ENCODE results near the gene MAGEH1. TPM values are rescaled to one million over a fixed set of nuclear protein-coding genes. Genes with fewer than 3 reads are reported as not detected.
A peak's percentile ranks its signal among the peaks of the same experiment; 100 is the strongest.
"Not testable (repeated sequence)": the region's sequence is repeated elsewhere in the genome, so short reads cannot be mapped to it uniquely, and the experiment has no call there.

The MAGEH1 gene
- total RNA-seq, 1 donor from 2014 or later, result 23.5 TPM

- Histone ChIP-seq H3K4me3 (no peak overlapping the region), H3K9me3 (ENCODE audit: low read depth) (no peaks in the 10 kb centered on the region), H3K36me3 (no peaks in the 10 kb centered on the region), H4K20me1 (ENCODE audit: low read depth) (no peaks in the 10 kb centered on the region), H3K79me2 (ENCODE audit: low read depth) (peaks cover 11% of the 10 kb centered on the region), H3K4me2 (no peak overlapping the region), H2AFZ (replicated peaks) (no peak overlapping the region), H3K9ac (no peak overlapping the region), H3K27ac (no peak overlapping the region), H3K4me1 (no peaks in the 10 kb centered on the region), H3F3A (ENCODE audit: low read depth) (no peaks in the 10 kb centered on the region), H3K27me3 (no peaks in the 10 kb centered on the region)
- peaks cover 6% of the 10 kb centered on the region for H3K4me1 Mint-ChIP-seq
- peaks cover 2% of the 10 kb centered on the region for H3K27me3 Mint-ChIP-seq (ENCODE audit: insufficient read depth, low read depth)
- H3K36me3 Mint-ChIP-seq, result no peaks in the 10 kb centered on the region
- no peak overlapping the region for H3K27ac Mint-ChIP-seq
- peak overlapping the region; percentile 96 for H3K4me3 Mint-ChIP-seq
- TF ChIP-seq EZH2 (IDR thresholded peaks at IDR 0.05), result no peak
- no peak for TF ChIP-seq CTCF (IDR thresholded peaks at IDR 0.05)
- TF ChIP-seq EZH2phosphoT487 (IDR thresholded peaks at IDR 0.05), result no peak
- H3K9me3 Mint-ChIP-seq, result no peaks in the 10 kb centered on the region
- no peak for DNase-seq (ENCODE audit: low spot score)
Observed at GRCh38 chrX:55451141-55451540, 786 bp upstream of the MAGEH1 start.

GRCh38 chrX:55451626-55451989 is 319 bp upstream of the MAGEH1 start:
- H3K27ac ChIP-seq, result no peak overlapping the region
- H3K4me3 Mint-ChIP-seq, result peak overlapping the region; percentile 96

GRCh38 chrX:55452833-55453124 is 852 bp downstream of the MAGEH1 start:
- Histone ChIP-seq H2AFZ (replicated peaks) (peak overlapping the region; percentile 21), H3K4me3 (peak overlapping the region; percentile 73), H3K79me2 (ENCODE audit: low read depth) (peaks cover 11% of the 10 kb centered on the region), H3K9ac (peak overlapping the region; percentile 48), H3F3A (ENCODE audit: low read depth) (no peaks in the 10 kb centered on the region), H3K36me3 (no peaks in the 10 kb centered on the region), H3K9me3 (ENCODE audit: low read depth) (no peaks in the 10 kb centered on the region), H3K4me1 (no peaks in the 10 kb centered on the region), H3K27me3 (no peaks in the 10 kb centered on the region), H3K4me2 (peak overlapping the region; percentile 82), H4K20me1 (ENCODE audit: low read depth) (no peaks in the 10 kb centered on the region), H3K27ac (no peak overlapping the region)
- TF ChIP-seq CTCF (IDR thresholded peaks at IDR 0.05), result no peak
- TF ChIP-seq EZH2phosphoT487 (IDR thresholded peaks at IDR 0.05), result no peak
- TF ChIP-seq EZH2 (IDR thresholded peaks at IDR 0.05), result no peak
- no peaks in the 10 kb centered on the region for H3K9me3 Mint-ChIP-seq
- peak overlapping the region; percentile 96 for H3K4me3 Mint-ChIP-seq
- H3K27ac Mint-ChIP-seq, result peak overlapping the region; percentile 72
- no peaks in the 10 kb centered on the region for H3K36me3 Mint-ChIP-seq
- H3K4me1 Mint-ChIP-seq, result peaks cover 6% of the 10 kb centered on the region
- DNase-seq (ENCODE audit: low spot score), result no peak
- H3K27me3 Mint-ChIP-seq (ENCODE audit: insufficient read depth, low read depth), result peaks cover 2% of the 10 kb centered on the region

More at GRCh38 chrX:55451626-55451989, 319 bp upstream of the MAGEH1 start:
- no peak for TF ChIP-seq CTCF (IDR thresholded peaks at IDR 0.05)
- no peak for TF ChIP-seq EZH2phosphoT487 (IDR thresholded peaks at IDR 0.05)
- TF ChIP-seq EZH2 (IDR thresholded peaks at IDR 0.05), result no peak
- H2AFZ ChIP-seq (replicated peaks), result no peak overlapping the region
- DNase-seq (ENCODE audit: low spot score), result no peak
- H4K20me1 ChIP-seq (ENCODE audit: low read depth), result no peaks in the 10 kb centered on the region
- peaks cover 2% of the 10 kb centered on the region for H3K27me3 Mint-ChIP-seq (ENCODE audit: insufficient read depth, low read depth)
- no peak overlapping the region for H3K9ac ChIP-seq
- no peaks in the 10 kb centered on the region for H3K36me3 Mint-ChIP-seq
- peak overlapping the region; percentile 82 for H3K4me2 ChIP-seq
- H3K9me3 Mint-ChIP-seq, result no peaks in the 10 kb centered on the region
- no peaks in the 10 kb centered on the region for H3K9me3 ChIP-seq (ENCODE audit: low read depth)
- H3F3A ChIP-seq (ENCODE audit: low read depth), result no peaks in the 10 kb centered on the region
- H3K27me3 ChIP-seq, result no peaks in the 10 kb centered on the region
- H3K4me1 ChIP-seq, result no peaks in the 10 kb centered on the region
- H3K36me3 ChIP-seq, result no peaks in the 10 kb centered on the region
- H3K27ac Mint-ChIP-seq, result peak overlapping the region; percentile 53
- peaks cover 6% of the 10 kb centered on the region for H3K4me1 Mint-ChIP-seq
- H3K79me2 ChIP-seq (ENCODE audit: low read depth), result peaks cover 11% of the 10 kb centered on the region
- H3K4me3 ChIP-seq, result peak overlapping the region; percentile 73

- not testable (repeated sequence) for H2AFZ ChIP-seq (replicated peaks); H3K9me3 Mint-ChIP-seq; H4K20me1 ChIP-seq (ENCODE audit: low read depth); H3K27me3 Mint-ChIP-seq (ENCODE audit: insufficient read depth, low read depth); H3F3A ChIP-seq (ENCODE audit: low read depth); H3K9me3 ChIP-seq (ENCODE audit: low read depth); H3K9ac ChIP-seq; H3K36me3 Mint-ChIP-seq; H3K4me3 Mint-ChIP-seq; DNase-seq (ENCODE audit: low spot score); H3K27ac ChIP-seq; H3K4me3 ChIP-seq; H3K4me2 ChIP-seq; H3K36me3 ChIP-seq; H3K27ac Mint-ChIP-seq; H3K4me1 ChIP-seq; H3K27me3 ChIP-seq; H3K4me1 Mint-ChIP-seq
- H3K79me2 ChIP-seq (ENCODE audit: low read depth), result peaks cover 11% of the 10 kb centered on the region
Observed at GRCh38 chrX:55455708-55456107, 3.8 kb downstream of the MAGEH1 start.

- H3K27me3 Mint-ChIP-seq (ENCODE audit: insufficient read depth, low read depth); DNase-seq (ENCODE audit: low spot score); H2AFZ ChIP-seq (replicated peaks); H3K36me3 Mint-ChIP-seq; H3K27ac ChIP-seq; H3K79me2 ChIP-seq (ENCODE audit: low read depth); H3K4me3 ChIP-seq; H3K4me3 Mint-ChIP-seq; H4K20me1 ChIP-seq (ENCODE audit: low read depth); H3F3A ChIP-seq (ENCODE audit: low read depth); H3K4me1 Mint-ChIP-seq; H3K4me1 ChIP-seq; H3K9me3 ChIP-seq (ENCODE audit: low read depth); H3K9me3 Mint-ChIP-seq; H3K27me3 ChIP-seq; H3K27ac Mint-ChIP-seq; H3K9ac ChIP-seq; H3K4me2 ChIP-seq; H3K36me3 ChIP-seq: not testable (repeated sequence)
Observed at GRCh38 chrX:55459426-55459825, 7.5 kb downstream of the MAGEH1 start.

GRCh38 chrX:55459926-55460325 is 8.0 kb downstream of the MAGEH1 start:
- not testable (repeated sequence) for H2AFZ ChIP-seq (replicated peaks); H3K4me3 Mint-ChIP-seq; H3K9me3 Mint-ChIP-seq; H3K27me3 ChIP-seq; H3K27ac Mint-ChIP-seq; H3K4me3 ChIP-seq; H3K4me1 ChIP-seq; H3K79me2 ChIP-seq (ENCODE audit: low read depth); DNase-seq (ENCODE audit: low spot score); H3F3A ChIP-seq (ENCODE audit: low read depth); H4K20me1 ChIP-seq (ENCODE audit: low read depth); H3K9me3 ChIP-seq (ENCODE audit: low read depth); H3K36me3 ChIP-seq; H3K36me3 Mint-ChIP-seq; H3K4me2 ChIP-seq; H3K9ac ChIP-seq; H3K27me3 Mint-ChIP-seq (ENCODE audit: insufficient read depth, low read depth); H3K27ac ChIP-seq; H3K4me1 Mint-ChIP-seq

All from neural progenitor cell (in vitro differentiated cells).